ENCODE data around the gene SPAG7.
A peak's percentile ranks its signal among the peaks of the same experiment; 100 is the strongest.

SPAG7 gene

GRCh38 chr17:4999430-5000093, 31.9 kb upstream of the SPAG7 start:
- H3K4me3 ChIP-seq (ENCODE audit: low read length), result peak overlapping the region; percentile 95
- DNase-seq (ENCODE audit: low read depth), result no peak

GRCh38 chr17:4998732-4999429, 31.3 kb upstream of the SPAG7 start:
- H3K4me3 ChIP-seq (ENCODE audit: low read length), result peak overlapping the region; percentile 95
- TF ChIP-seq CTCF (IDR thresholded peaks at IDR 0.05; ENCODE audit: insufficient read depth, low read depth, low read length, missing control alignments), result no peak
- DNase-seq (ENCODE audit: low read depth), result peak; percentile 41

More at GRCh38 chr17:4999430-5000093, 31.9 kb upstream of the SPAG7 start:
- TF ChIP-seq CTCF (IDR thresholded peaks at IDR 0.05; ENCODE audit: insufficient read depth, low read depth, low read length, missing control alignments), result no peak

GRCh38 chr17:4998027-4998731, 30.6 kb upstream of the SPAG7 start:
- DNase-seq (ENCODE audit: low read depth), result no peak

GRCh38 chr17:4997302-4998026, 29.8 kb upstream of the SPAG7 start, which contains the start of the genes INCA1 and KIF1C:
Gene INCA1 (minus strand): TSS chr17:4997522. CDS start chr17:4994437, 3,085 bp downstream.
Gene KIF1C (plus strand): TSS chr17:4997950. CDS start chr17:5000247, 2,297 bp downstream.
- TF ChIP-seq CTCF (IDR thresholded peaks at IDR 0.05; ENCODE audit: insufficient read depth, low read depth, low read length, missing control alignments), result no peak
- peak; percentile 92 for DNase-seq (ENCODE audit: low read depth)
- H3K4me3 ChIP-seq (ENCODE audit: low read length), result peak within 1 kb of the TSS; percentile 95

More at GRCh38 chr17:4998027-4998731, 30.6 kb upstream of the SPAG7 start:
- H3K4me3 ChIP-seq (ENCODE audit: low read length), result peak overlapping the region; percentile 95
- TF ChIP-seq CTCF (IDR thresholded peaks at IDR 0.05; ENCODE audit: insufficient read depth, low read depth, low read length, missing control alignments), result no peak

- H3K4me3 ChIP-seq (ENCODE audit: low read length), result no peak overlapping the region
- no peak for DNase-seq (ENCODE audit: low read depth)
- TF ChIP-seq CTCF (IDR thresholded peaks at IDR 0.05; ENCODE audit: insufficient read depth, low read depth, low read length, missing control alignments), result no peak
Measured at GRCh38 chr17:4994081-4994595, 26.5 kb upstream of the SPAG7 start.

Measured in epithelial cell of esophagus (primary cell).